ENCODE data around the gene RAX2. TPM values are rescaled to one million over a fixed set of nuclear protein-coding genes. Genes with fewer than 3 reads are reported as not detected.

RAX2 gene
- total RNA-seq, 1 donor from 2014 or later = not detected

DNA sequence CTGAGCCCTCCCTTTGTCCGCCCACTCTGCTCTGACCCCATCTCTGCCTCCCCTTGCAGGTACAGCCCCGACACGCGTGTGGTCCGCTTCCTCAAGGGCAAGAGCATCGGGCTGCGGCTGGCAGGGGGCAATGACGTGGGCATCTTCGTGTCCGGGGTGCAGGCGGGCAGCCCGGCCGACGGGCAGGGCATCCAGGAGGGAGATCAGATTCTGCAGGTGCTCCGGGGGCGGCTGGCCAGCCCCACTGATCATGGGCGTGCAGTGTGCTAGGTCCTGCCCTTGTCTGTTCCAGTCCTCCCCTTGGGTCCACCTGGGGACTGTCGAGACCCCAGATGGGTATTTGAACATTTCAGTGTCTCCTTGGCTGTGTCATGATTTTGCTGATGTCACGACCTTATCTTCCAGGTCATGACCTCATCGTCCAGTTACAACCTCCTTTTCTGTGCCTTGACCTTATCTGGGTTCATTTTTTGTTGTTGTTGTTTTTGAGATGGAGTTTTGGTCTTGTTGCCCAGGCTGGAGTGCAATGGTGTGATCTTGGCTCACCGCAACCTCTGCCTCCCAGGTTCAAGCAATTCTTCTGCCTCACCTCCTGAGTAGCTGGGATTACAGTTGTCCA, 35.8 kb downstream of the RAX2 start:
- Mint-ChIP-seq H3K36me3 (ENCODE audit: unreplicated experiment) (peaks cover 7% of the 10 kb centered on the region), H3K27ac (ENCODE audit: unreplicated experiment) (no peak overlapping the region), H3K27me3 (ENCODE audit: unreplicated experiment) (peaks cover 3% of the 10 kb centered on the region), H3K4me1 (ENCODE audit: low read depth, unreplicated experiment) (peaks cover 4% of the 10 kb centered on the region), H3K9me3 (ENCODE audit: unreplicated experiment) (peaks cover 2% of the 10 kb centered on the region), H3K4me3 (ENCODE audit: unreplicated experiment) (no peak overlapping the region)
- TF ChIP-seq, protein P1, sequence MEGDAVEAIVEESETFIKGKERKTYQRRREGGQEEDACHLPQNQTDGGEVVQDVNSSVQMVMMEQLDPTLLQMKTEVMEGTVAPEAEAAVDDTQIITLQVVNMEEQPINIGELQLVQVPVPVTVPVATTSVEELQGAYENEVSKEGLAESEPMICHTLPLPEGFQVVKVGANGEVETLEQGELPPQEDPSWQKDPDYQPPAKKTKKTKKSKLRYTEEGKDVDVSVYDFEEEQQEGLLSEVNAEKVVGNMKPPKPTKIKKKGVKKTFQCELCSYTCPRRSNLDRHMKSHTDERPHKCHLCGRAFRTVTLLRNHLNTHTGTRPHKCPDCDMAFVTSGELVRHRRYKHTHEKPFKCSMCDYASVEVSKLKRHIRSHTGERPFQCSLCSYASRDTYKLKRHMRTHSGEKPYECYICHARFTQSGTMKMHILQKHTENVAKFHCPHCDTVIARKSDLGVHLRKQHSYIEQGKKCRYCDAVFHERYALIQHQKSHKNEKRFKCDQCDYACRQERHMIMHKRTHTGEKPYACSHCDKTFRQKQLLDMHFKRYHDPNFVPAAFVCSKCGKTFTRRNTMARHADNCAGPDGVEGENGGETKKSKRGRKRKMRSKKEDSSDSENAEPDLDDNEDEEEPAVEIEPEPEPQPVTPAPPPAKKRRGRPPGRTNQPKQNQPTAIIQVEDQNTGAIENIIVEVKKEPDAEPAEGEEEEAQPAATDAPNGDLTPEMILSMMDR (IDR thresholded peaks at IDR 0.05; ENCODE audit: partially characterized antibody, unreplicated experiment) = no peak
- no peak for DNase-seq

DNA sequence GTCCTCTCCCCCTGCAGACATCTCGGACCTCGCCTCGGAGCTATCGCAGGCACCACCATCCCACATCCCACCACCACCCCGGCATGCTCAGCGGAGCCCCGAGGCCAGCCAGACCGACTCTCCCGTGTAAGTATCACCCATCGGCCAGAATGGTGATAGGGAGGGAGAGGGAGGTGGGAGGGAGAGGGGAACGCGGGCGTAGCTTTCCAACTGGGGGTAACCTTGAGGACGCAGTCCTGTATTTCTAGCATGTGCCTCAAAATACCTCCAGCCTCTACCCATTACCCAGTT, 37.8 kb downstream of the RAX2 start:
- peaks cover 4% of the 10 kb centered on the region for H3K4me1 Mint-ChIP-seq (ENCODE audit: low read depth, unreplicated experiment)
- peaks cover 2% of the 10 kb centered on the region for H3K9me3 Mint-ChIP-seq (ENCODE audit: unreplicated experiment)
- TF ChIP-seq, protein P1 (IDR thresholded peaks at IDR 0.05; ENCODE audit: partially characterized antibody, unreplicated experiment) = no peak
- H3K36me3 Mint-ChIP-seq (ENCODE audit: unreplicated experiment) = peaks cover 7% of the 10 kb centered on the region
- peaks cover 3% of the 10 kb centered on the region for H3K27me3 Mint-ChIP-seq (ENCODE audit: unreplicated experiment)
- no peak for DNase-seq
- no peak overlapping the region for H3K4me3 Mint-ChIP-seq (ENCODE audit: unreplicated experiment)
- no peak overlapping the region for H3K27ac Mint-ChIP-seq (ENCODE audit: unreplicated experiment)

DNA sequence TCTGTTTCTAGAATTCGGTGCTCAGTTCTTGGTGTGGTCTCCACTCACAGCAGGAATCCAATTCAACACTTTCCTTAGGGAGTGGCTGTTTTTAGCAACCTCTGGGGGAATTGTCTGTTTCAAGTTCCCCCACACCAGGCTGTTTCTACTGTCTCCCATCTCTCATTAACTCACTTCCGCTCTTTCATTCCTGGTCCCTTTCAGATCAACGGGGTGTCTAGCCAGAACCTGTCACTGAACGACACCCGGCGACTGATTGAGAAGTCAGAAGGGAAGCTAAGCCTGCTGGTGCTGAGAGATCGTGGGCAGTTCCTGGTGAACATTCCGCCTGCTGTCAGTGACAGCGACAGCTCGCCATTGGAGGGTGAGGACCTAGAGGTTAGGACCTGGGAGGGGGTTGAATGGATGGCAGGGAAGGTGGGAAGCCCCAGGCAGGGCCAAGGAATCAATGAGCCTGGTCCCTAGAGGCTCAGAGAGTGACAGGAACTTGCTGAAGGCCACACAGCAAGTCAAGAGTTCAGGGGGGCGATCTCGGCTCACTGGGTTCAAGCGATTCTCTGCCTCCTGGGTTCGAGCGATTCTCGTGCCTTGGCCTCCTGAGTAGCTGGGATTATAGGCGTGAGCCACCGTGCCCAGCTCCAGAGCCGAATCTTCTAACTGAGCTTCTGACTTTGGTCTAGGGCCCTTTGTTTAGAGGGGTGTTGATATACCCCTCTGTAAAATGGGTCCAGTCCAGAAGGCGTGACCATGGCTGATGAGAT, 38.3 kb downstream of the RAX2 start:
- H3K9me3 Mint-ChIP-seq (ENCODE audit: unreplicated experiment) = peaks cover 4% of the 10 kb centered on the region
- peaks cover 7% of the 10 kb centered on the region for H3K36me3 Mint-ChIP-seq (ENCODE audit: unreplicated experiment)
- no peak for DNase-seq
- no peak overlapping the region for H3K27ac Mint-ChIP-seq (ENCODE audit: unreplicated experiment)
- H3K4me1 Mint-ChIP-seq (ENCODE audit: low read depth, unreplicated experiment) = peaks cover 4% of the 10 kb centered on the region
- peaks cover 3% of the 10 kb centered on the region for H3K27me3 Mint-ChIP-seq (ENCODE audit: unreplicated experiment)
- H3K4me3 Mint-ChIP-seq (ENCODE audit: unreplicated experiment) = no peak overlapping the region
- TF ChIP-seq, protein P1 (IDR thresholded peaks at IDR 0.05; ENCODE audit: partially characterized antibody, unreplicated experiment) = no peak

DNA sequence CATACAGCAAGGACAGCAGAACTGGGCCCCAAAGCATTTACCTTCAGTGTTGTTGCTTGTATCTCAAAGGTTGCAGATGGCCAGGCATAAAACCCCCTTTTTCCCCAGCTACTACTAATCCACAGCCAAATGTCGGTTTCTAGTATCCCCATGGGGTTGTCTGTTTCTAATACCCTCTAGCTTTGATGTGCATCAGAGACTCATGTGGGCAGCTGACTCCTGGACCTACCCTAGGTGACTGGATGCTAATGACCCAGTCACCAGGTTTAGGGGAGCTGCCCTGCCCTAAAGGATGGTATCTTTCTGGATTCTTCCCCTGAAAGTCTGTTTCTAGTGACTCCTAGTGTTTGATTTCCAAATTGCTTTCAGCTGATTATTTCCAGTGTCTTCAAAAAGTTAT, 39.9 kb downstream of the RAX2 start:
- H3K4me1 Mint-ChIP-seq (ENCODE audit: low read depth, unreplicated experiment) = peaks cover 1% of the 10 kb centered on the region
- H3K4me3 Mint-ChIP-seq (ENCODE audit: unreplicated experiment) = no peak overlapping the region
- TF ChIP-seq, protein P1 (IDR thresholded peaks at IDR 0.05; ENCODE audit: partially characterized antibody, unreplicated experiment) = no peak

DNA sequence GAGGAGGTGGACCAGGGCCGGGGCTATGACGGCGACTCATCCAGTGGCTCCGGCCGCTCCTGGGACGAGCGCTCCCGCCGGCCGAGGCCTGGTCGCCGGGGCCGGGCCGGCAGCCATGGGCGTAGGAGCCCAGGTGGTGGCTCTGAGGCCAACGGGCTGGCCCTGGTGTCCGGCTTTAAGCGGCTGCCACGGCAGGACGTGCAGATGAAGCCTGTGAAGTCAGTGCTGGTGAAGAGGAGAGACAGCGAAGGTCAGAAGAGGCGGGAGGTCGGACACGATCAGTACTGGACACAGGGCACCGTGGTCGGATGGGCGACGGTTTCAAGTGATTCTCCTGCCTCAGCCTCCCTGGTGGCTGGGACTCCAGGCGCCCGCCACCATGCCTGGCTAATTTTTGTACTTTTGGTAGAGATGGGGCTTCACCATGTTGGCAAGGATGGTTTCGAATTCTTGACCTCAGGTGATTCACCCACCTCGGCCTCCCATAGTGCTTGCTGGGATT, 41.5 kb downstream of the RAX2 start:
- Mint-ChIP-seq H3K4me1 (ENCODE audit: low read depth, unreplicated experiment) (peaks cover 1% of the 10 kb centered on the region), H3K36me3 (ENCODE audit: unreplicated experiment) (peaks cover 7% of the 10 kb centered on the region), H3K27ac (ENCODE audit: unreplicated experiment) (no peak overlapping the region), H3K4me3 (ENCODE audit: unreplicated experiment) (no peak overlapping the region), H3K9me3 (ENCODE audit: unreplicated experiment) (peaks cover 2% of the 10 kb centered on the region), H3K27me3 (ENCODE audit: unreplicated experiment) (peaks cover 3% of the 10 kb centered on the region)
- TF ChIP-seq, protein P1 (IDR thresholded peaks at IDR 0.05; ENCODE audit: partially characterized antibody, unreplicated experiment) = no peak
- DNase-seq = no peak

More for the DNA sequence above, 39.9 kb downstream of the RAX2 start:
- H3K27ac Mint-ChIP-seq (ENCODE audit: unreplicated experiment) = no peak overlapping the region
- peaks cover 2% of the 10 kb centered on the region for H3K9me3 Mint-ChIP-seq (ENCODE audit: unreplicated experiment)
- peaks cover 7% of the 10 kb centered on the region for H3K36me3 Mint-ChIP-seq (ENCODE audit: unreplicated experiment)
- no peak for DNase-seq
- H3K27me3 Mint-ChIP-seq (ENCODE audit: unreplicated experiment) = peaks cover 3% of the 10 kb centered on the region

Measured in glutamatergic neuron (in vitro differentiated cells).